GM18909 (cell line): Measurements from ENCODE around the gene NAXE.
A peak's percentile ranks its signal among the peaks of the same experiment; 100 is the strongest.
"Not testable (repeated sequence)": the region's sequence is repeated elsewhere in the genome, so short reads cannot be mapped to it uniquely, and the experiment has no call there.

ENCODE experiments used
- ATAC-seq: cut with Tn5 transposase; IDR thresholded peaks from one replicate; pipeline ENCODE4 v1.9.1; 2021; ENCODE audit warnings: mild to moderate bottlenecking; ENCODE audit not compliant: unreplicated experiment, poor library complexity

Gene NAXE

GRCh38 chr1:156565519-156565918 is 26.1 kb upstream of the NAXE start:
- no peak for ATAC-seq

GRCh38 chr1:156566436-156566835 is 25.1 kb upstream of the NAXE start:
- no peak for ATAC-seq

DNA sequence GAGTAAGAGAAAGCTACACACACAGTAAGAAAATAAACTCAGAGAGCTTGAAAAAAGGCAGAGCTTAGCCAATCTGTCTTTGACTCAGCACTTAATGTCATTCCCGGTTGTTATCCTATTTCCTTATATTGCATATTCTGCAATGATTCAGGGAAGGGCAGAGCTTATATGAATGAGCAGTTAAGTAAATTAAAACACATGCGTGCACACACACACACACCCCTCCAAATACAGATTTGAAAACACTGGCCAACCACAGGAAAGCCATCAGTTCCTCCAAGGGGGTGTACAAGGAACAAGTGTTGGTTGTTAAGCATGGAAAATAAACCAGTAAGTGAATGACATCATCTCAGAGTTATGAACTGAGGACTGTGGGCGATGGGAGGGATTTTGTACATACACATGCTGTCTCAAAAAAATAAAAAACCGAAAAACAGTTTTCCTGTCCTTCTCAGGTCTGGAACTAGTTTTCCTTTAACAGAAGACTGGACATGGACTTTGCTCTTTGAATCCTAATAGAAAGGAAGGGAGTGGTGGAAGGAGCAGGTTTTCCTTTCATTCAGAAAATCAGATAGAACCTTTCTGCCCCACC is 20.2 kb upstream of the NAXE start:
- ATAC-seq, result no peak

DNA sequence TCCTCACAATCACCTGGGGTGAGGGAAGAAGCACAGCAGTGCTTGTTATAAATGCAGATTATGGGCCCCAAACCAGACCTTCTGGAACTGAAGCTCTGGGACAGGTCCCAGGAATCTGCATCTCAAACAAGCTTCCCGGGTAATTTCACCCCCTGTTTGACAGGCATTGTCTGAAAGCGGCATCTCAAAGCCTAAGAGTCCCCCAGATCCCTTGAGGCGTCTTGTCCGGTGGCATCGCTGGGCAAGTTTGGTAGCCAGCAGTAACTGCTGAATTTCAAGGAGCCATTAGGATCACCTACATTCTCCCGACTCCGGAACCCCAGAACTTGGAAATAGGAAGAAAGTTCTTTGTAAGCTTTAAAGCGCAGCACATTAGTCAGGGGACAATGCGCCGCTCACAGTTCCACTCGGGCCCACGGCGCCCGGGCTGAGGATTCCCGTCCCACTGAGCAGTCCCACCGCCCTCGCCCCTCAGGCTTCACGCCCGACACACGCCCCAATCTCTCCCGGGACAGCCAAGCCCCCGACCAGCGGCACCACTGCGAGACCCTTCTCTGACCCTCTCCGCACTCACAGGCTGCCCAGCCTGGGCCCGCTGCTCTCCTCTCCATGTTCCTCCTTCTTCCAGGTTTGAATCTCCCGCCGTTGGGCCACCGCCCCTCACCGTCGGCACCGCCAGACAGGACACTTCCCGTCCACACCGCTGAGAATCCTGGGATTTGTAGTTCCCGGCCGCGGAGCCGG is 19.5 kb upstream of the NAXE start, which contains the start of gene IQGAP3:
Gene IQGAP3 (minus strand): TSS at position 647 of the 744 bp plus-strand sequence. CDS start 36 bp downstream, at position 611.
- ATAC-seq, result peak; percentile 81

DNA sequence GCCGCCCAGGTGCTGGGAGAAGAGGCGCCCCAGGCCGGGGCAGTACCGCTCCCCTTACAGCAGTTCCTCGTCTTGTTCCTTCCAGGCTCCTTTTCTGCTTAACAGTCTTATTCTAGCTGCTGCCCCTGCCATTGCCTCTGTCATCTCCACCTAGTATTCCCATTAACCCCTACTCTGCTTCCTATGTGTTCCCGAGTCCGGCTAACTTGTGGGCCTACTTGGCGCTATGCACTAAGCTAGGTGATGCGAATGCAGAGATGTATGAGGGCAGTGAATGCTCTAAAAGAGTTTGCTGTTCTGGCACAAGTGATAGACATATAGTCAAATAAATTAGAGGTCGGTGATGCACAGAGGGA is 18.9 kb upstream of the NAXE start:
- ATAC-seq, result no peak

- ATAC-seq, result no peak
These were observed 17.4 kb upstream of the NAXE start for GRCh38 chr1:156574039-156574633.

DNA sequence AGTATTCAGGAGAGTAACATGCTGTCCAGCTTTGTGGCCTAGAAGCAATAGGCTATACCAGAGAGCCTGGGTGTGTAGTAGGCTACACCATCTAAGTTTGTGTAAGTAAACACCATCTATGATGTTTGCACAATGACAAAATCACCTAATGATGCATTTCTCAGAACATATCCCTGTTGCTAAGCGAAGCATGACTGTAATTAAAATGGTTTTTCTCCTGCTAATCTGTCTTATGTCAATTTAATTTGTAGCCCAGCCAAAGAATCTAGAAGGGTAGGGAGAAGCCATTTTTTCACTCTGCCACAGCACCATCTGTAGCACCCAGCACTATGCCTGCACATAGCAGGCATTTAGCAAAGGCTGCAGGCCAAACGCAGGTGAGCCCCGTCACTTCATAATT is 14.0 kb upstream of the NAXE start:
- no peak for ATAC-seq

DNA sequence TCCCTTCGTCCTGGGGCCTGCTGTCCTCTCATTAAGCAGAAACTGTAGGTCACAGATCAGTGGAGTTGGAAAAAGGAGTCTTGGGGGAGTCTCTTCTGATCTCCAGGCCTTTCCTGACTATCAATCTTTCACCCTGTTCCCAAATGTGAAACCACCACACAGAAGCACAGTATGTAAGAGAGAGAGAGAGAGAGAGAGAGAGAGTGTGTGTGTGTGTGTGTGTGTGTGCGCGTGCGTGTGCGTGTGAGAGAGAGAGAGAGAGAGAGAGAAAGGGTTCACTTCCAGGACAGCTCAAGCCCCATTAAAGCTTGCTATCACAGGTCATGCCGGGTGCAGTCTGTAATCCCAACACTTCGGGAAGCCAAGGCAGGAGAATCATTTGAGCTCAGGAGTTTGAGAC is 13.5 kb upstream of the NAXE start:
- ATAC-seq, result no peak

DNA sequence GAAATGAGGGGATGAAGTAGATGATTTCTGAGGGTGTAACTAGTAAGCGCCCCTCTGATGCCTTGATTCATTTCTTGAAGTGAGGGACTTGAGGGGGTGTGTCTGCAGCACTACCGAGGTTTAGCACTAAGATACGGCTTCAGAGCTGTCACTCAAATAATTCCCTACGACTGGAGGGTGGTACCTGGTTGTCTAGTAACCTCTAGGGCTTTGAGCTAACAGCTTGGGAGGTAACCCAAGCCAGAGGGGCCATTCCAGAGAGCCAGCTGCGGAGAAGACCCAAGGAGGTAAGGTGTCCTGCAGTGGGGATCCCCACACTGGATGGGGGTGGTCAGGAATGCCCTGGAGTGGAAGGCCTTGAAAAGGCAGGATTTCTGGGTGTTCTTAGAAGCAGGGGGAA is 12.1 kb upstream of the NAXE start, which contains the start of gene TTC24:
Gene TTC24 (plus strand): TSS at position 252 of the 400 bp plus-strand sequence. CDS start 1,642 bp downstream, outside the sequence.
- no peak for ATAC-seq

- no peak for ATAC-seq
These were observed 9.8 kb upstream of the NAXE start for GRCh38 chr1:156581661-156582387.

DNA sequence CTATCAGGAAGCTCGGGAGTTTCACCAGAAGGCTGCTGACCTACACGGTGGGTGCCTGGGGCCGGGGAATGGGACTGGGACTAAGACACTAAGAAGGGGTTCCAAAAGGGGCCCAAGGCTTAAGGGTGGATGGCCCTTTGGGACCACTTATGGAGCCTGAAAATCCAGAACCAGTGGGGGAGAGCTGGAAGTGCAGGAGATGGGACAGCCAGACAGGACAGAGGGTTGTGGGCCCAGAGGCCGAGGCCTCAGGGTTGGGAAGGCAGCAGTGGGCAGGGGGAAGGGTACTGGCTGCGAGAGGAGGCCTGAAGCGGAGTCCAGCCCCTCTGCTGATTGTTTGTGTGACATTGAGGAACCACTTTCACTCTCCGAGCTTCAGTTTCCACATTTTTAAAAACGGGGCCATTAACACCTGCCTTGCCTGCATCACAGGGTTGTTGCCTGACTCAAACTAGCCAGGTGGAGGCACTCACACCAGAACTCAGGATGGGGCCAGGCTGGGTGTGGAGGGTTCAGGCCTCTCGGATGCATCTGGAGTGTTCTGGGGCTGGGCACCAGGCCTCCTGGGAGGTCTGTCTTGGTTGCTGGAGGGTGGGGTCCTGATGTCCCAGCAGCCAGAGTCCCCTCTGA is 9.1 kb upstream of the NAXE start:
- ATAC-seq, result no peak

DNA sequence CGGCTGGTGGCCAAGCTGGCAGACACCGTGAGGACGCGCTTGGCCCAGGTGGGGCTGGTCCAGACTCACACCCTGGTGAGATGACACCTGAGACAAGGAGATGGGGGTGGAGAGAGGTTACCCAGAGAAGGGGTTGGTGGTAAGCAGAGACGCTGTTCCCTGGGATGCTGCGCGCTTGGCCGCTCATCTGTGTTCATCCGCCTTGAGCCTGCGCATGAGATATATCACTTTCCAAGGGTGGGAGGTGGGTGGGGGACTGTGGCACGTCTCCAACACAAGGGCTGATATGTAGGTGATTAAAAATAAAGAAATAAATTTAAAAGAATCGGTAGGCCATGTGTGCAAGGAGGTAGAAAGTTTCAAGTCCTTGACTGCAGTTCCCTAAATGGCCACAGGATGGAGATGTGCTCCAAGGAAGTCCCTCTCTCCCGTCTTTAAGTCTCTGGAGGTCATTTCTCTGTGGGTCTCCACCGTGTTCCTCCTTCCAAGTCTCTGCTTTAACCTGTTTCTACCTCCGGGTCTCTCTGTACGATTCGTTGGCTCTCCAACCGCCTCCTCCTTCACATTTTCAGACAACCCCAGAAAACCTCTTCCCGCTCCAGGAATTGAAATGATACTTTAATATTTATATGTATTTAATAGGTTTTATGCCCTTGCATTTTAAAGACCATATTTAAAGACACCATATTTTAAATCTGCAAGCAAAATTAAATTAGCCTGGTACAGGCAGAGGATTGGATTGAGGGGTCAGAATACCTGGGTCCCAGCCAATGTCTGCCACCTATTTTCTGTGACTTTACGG is 7.6 kb upstream of the NAXE start:
- ATAC-seq, result no peak

DNA sequence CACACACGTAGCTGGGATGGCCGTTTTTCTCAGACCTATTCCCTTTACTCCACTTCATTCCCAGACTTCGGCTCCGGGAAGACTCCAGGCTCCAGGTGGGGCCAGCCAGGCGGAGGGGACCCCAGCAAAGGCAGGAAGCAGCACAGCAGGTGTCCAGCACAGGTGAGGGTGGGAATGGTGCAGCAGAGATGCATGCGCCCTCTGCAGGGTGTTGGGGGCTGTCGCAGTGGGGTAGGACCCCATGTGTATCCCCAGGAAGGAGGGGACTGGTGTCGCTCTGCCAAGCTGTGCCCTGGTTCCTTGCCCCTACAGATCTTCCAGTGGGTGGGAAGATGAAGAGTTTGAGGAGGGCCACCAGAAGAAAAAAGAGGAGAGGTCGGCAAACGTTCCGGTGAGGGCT is 6.8 kb upstream of the NAXE start:
- ATAC-seq, result no peak

GRCh38 chr1:156586323-156586722 is 5.3 kb upstream of the NAXE start:
- ATAC-seq, result no peak

DNA sequence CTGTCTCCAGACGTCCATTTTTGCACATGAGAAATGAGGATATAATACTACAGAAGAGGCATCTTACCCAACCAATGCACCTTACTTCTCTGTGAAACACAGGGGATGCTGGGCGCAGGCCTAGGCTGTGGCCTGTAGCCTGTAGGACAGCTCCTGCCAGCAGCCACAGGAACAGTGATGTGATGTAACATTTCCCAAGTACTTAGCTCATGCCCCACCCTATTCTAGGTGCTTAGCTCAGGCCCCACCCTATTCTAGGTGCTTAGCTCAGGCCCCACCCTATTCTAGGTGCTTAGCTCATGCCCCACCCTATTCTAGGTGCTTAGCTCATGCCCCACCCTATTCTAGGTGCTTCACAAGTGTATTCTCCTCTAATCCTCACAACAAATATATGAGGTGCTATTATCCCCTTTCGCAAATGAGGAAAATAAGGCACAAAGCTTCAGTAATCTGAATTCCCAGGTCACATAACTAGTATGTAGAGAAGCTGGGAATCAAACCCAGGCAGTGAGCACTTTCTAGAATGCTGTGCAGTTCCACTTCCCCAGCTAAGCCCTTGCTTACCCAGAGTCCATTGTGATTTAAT is 4.6 kb upstream of the NAXE start:
- ATAC-seq, result no peak

- not testable (repeated sequence) for ATAC-seq
These were observed 3.6 kb upstream of the NAXE start for GRCh38 chr1:156587927-156588326.

GRCh38 chr1:156589546-156589945 is 2.0 kb upstream of the NAXE start:
- no peak for ATAC-seq

DNA sequence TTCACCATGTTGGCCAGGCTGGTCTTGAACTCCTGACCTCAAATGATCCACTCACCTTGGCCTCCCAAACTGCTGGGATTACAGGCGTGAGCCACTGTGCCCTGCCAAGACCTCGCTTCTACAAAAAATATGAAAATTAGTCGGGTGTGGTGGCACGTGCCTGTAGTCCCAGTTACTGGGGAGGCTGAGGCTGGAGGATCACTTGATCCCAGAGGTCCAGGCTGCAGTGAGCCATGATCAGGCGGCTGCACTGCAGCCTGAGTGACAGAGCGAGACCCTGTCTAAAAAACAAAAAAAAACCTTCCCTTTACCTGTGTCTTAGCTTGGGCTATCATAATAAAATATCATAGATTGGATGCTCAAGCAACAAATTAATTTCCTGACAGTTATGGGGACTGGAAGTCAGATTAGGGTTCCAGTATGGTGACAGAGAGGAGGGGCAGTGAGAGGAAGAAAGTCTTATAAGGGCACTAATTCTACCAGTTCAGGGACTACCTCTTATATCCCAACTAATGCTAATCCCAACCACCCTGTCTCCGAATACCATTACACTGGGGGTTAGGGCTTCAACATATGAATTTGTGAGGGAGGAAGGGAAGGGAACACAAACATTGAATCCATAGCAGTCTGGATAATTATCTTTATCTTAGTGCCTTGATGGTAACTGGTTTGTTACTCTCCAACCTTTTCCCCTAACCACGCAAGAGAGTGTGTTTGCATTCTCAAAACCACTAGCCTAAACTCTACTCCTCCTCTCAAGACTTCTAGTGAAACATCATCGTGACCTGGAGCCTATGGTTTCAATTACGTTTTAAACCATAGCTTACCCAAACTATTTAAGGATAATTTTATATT is 1.0 kb upstream of the NAXE start:
- no peak for ATAC-seq

- no peak for ATAC-seq
These were observed 470 bp upstream of the NAXE start for GRCh38 chr1:156591181-156591431.
